ENCODE results near the gene AFAP1. TPM values are rescaled to one million over a fixed set of nuclear protein-coding genes. Genes with fewer than 3 reads are reported as not detected.

The AFAP1 gene
- total RNA-seq, 5 donors from 2014 or later (not counting 1 experiment from before 2014, with no cell fraction given): 4.8 to 34.8 (median 20.3) TPM

DNA sequence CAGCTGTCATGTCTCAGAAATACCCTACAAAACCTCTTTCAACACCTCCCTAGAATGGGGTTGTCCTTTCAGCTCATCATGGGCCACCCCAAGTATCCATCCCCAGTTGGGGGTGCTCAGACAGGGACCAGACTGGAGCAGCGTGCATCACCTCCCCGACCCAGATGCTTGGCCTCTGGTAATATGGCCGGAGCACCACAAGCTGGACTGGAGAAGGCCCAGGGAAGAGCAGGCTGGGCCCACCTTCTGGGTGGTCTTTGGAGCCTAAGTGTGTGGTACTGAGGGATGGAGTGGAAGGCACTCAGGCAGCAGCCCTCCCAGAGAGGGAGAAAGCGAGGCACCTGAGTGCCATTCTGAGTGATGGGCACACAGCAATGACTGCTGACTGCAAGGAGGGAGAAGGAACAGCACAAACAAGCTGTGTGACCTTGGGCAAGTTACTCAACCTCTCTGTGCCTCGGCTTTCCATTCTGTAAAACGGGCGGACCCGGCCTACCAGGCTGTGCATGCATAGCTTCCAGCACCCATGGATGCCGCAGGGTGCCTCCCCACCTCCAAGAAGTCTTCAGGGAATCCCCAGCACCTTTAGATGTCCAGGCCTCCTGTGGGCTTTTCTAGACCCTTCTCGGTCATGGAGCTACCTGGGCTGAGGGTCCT lies 228.2 kb downstream of the AFAP1 start:
- H3K27me3 ChIP-seq (replicated peaks in 1 of 2; ENCODE audit: control insufficient read depth in 2 of 2, extremely low read depth in 1 of 2, insufficient read depth in 2 of 2, low read length in 1 of 2): no peaks in the 10 kb centered on the region
- H3K9me3 ChIP-seq: no peaks in the 10 kb centered on the region
- DNase-seq (no peak), ATAC-seq (replicated peaks in 1 of 4) (no peak)
- CTCF ChIA-PET: no interaction called here
- no peak overlapping the region for H3K4me3 Mint-ChIP-seq
- no peaks in the 10 kb centered on the region for H3K36me3 ChIP-seq (ENCODE audit: control insufficient read depth in 2 of 2, extremely low read depth in 1 of 2, insufficient read depth in 1 of 2, low read length in 1 of 2)
- H3K4me1 ChIP-seq (ENCODE audit: control insufficient read depth in 1 of 2, extremely low read depth in 1 of 2, insufficient read depth in 2 of 2, low read length in 2 of 2): no peaks in the 10 kb centered on the region
- peaks cover 0 to 4% of the 10 kb centered on the region in 2 donors for H3K27me3 Mint-ChIP-seq
- WGBS (ENCODE audit: insufficient coverage): 82% methylated on average over 9 of the region's 10 CpGs
- no peaks in the 10 kb centered on the region for H3K36me3 Mint-ChIP-seq
- no peak overlapping the region for H3K4me3 ChIP-seq (ENCODE audit: control insufficient read depth in 1 of 2, extremely low read depth in 1 of 2, low read length in 1 of 2)
- no peaks in the 10 kb centered on the region for H3K4me1 Mint-ChIP-seq
- no peak overlapping the region for H3K27ac ChIP-seq (ENCODE audit: low read length)
- POLR2A ChIA-PET: no interaction called here
- no peak overlapping the region for H3K27ac Mint-ChIP-seq
- H3K9me3 Mint-ChIP-seq: peaks cover 0 to 4% (median 0%) of the 10 kb centered on the region in 3 donors

- no peak overlapping the region for H3K4me3 Mint-ChIP-seq
- ChIA-PET POLR2A (no interaction called here), CTCF (no interaction called here)
- peaks cover 0 to under 1% of the 10 kb centered on the region in 2 experiments for H3K27me3 ChIP-seq (replicated peaks in 1 of 2; ENCODE audit: control insufficient read depth in 2 of 2, extremely low read depth in 1 of 2, insufficient read depth in 2 of 2, low read length in 1 of 2)
- peaks cover 0 to 4% (median 0%) of the 10 kb centered on the region in 3 donors for H3K9me3 Mint-ChIP-seq
- no peak overlapping the region for H3K27ac ChIP-seq (ENCODE audit: low read length)
- ATAC-seq (replicated peaks in 1 of 4) (no peak), DNase-seq (no peak)
- H3K9me3 ChIP-seq: no peaks in the 10 kb centered on the region
- H3K4me3 ChIP-seq (ENCODE audit: control insufficient read depth in 1 of 2, extremely low read depth in 1 of 2, low read length in 1 of 2): no peak overlapping the region
- 87% methylated on average over 18 of the region's 21 CpGs for WGBS (ENCODE audit: insufficient coverage)
- H3K27me3 Mint-ChIP-seq: no peaks in the 10 kb centered on the region
- H3K4me1 ChIP-seq (ENCODE audit: control insufficient read depth in 1 of 2, extremely low read depth in 1 of 2, insufficient read depth in 2 of 2, low read length in 2 of 2): no peaks in the 10 kb centered on the region
- no peak overlapping the region for H3K27ac Mint-ChIP-seq
- H3K36me3 ChIP-seq (ENCODE audit: control insufficient read depth in 2 of 2, extremely low read depth in 1 of 2, insufficient read depth in 1 of 2, low read length in 1 of 2): no peaks in the 10 kb centered on the region
- no peaks in the 10 kb centered on the region for H3K4me1 Mint-ChIP-seq
- H3K36me3 Mint-ChIP-seq: no peaks in the 10 kb centered on the region
Observed at GRCh38 chr4:7710576-7711306, 228.9 kb downstream of the AFAP1 start.

GRCh38 chr4:7710126-7710525 lies 229.5 kb downstream of the AFAP1 start:
- no peak overlapping the region for H3K27ac Mint-ChIP-seq
- no peaks in the 10 kb centered on the region for H3K36me3 Mint-ChIP-seq
- H3K4me3 Mint-ChIP-seq: no peak overlapping the region
- H3K9me3 Mint-ChIP-seq: peaks cover 0 to 4% (median 0%) of the 10 kb centered on the region in 3 donors
- no peak overlapping the region for H3K4me3 ChIP-seq (ENCODE audit: control insufficient read depth in 1 of 2, extremely low read depth in 1 of 2, low read length in 1 of 2)
- 82% methylated on average over 11 of the region's 11 CpGs for WGBS (ENCODE audit: insufficient coverage)
- peaks cover 0 to 2% of the 10 kb centered on the region in 2 experiments for H3K27me3 ChIP-seq (replicated peaks in 1 of 2; ENCODE audit: control insufficient read depth in 2 of 2, extremely low read depth in 1 of 2, insufficient read depth in 2 of 2, low read length in 1 of 2)
- no peaks in the 10 kb centered on the region for H3K27me3 Mint-ChIP-seq
- H3K9me3 ChIP-seq: no peaks in the 10 kb centered on the region
- ATAC-seq (replicated peaks in 1 of 4) (no peak), DNase-seq (no peak)
- CTCF ChIA-PET: no interaction called here
- no peaks in the 10 kb centered on the region for H3K4me1 ChIP-seq (ENCODE audit: control insufficient read depth in 1 of 2, extremely low read depth in 1 of 2, insufficient read depth in 2 of 2, low read length in 2 of 2)
- H3K36me3 ChIP-seq (ENCODE audit: control insufficient read depth in 2 of 2, extremely low read depth in 1 of 2, insufficient read depth in 1 of 2, low read length in 1 of 2): no peaks in the 10 kb centered on the region
- POLR2A ChIA-PET: no interaction called here
- no peaks in the 10 kb centered on the region for H3K4me1 Mint-ChIP-seq
- H3K27ac ChIP-seq (ENCODE audit: low read length): no peak overlapping the region

DNA sequence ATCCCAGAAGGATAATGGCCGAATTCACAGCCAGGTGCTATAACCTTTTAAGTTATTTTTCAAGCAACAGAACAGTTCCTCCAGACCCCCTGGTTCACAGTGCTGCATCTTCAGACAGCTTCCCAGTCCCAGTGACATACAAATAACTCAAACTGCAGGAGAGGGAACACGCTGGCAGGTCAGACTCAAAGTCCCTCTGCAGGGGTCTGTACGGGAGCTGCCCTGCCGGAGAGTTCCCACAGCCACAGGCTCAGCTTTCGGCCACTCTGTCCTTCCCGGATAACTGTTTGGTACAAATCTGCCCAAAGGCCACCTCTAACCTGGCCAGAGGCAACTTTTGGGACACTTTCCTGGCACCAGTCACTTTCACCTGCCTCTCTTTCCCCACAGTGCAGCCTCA lies 230.2 kb downstream of the AFAP1 start:
- Mint-ChIP-seq H3K9me3 (no peaks in the 10 kb centered on the region), H3K27ac (no peak overlapping the region), H3K36me3 (no peaks in the 10 kb centered on the region), H3K4me1 (no peaks in the 10 kb centered on the region), H3K27me3 (no peaks in the 10 kb centered on the region), H3K4me3 (no peak overlapping the region)
- ATAC-seq (replicated peaks in 1 of 4) (no peak), DNase-seq (no peak)
- H3K27me3 ChIP-seq (replicated peaks in 1 of 2; ENCODE audit: control insufficient read depth in 2 of 2, extremely low read depth in 1 of 2, insufficient read depth in 2 of 2, low read length in 1 of 2): peaks cover 0 to 2% of the 10 kb centered on the region in 2 experiments
- CTCF ChIA-PET: no interaction called here
- POLR2A ChIA-PET: no interaction called here
- H3K4me3 ChIP-seq (ENCODE audit: control insufficient read depth in 1 of 2, extremely low read depth in 1 of 2, low read length in 1 of 2): no peak overlapping the region
- no peaks in the 10 kb centered on the region for H3K36me3 ChIP-seq (ENCODE audit: control insufficient read depth in 2 of 2, extremely low read depth in 1 of 2, insufficient read depth in 1 of 2, low read length in 1 of 2)
- H3K9me3 ChIP-seq: no peaks in the 10 kb centered on the region
- H3K27ac ChIP-seq (ENCODE audit: low read length): no peak overlapping the region
- H3K4me1 ChIP-seq (ENCODE audit: control insufficient read depth in 1 of 2, extremely low read depth in 1 of 2, insufficient read depth in 2 of 2, low read length in 2 of 2): no peaks in the 10 kb centered on the region
- WGBS (ENCODE audit: insufficient coverage): 83% methylated on average over 4 of the region's 6 CpGs

GRCh38 chr4:7708981-7709380 lies 230.7 kb downstream of the AFAP1 start:
- H3K9me3 ChIP-seq: no peaks in the 10 kb centered on the region
- H3K27ac ChIP-seq (ENCODE audit: low read length): no peak overlapping the region
- no peak overlapping the region for H3K27ac Mint-ChIP-seq
- no peaks in the 10 kb centered on the region for H3K4me1 Mint-ChIP-seq
- whole genome bisulfite sequencing (ENCODE audit: insufficient coverage): 33% methylated on average over 15 of the region's 15 CpGs
- DNase-seq (no peak), ATAC-seq (replicated peaks in 1 of 4) (no peak)
- CTCF ChIA-PET: no interaction called here
- no peaks in the 10 kb centered on the region for H3K36me3 Mint-ChIP-seq
- no peaks in the 10 kb centered on the region for H3K36me3 ChIP-seq (ENCODE audit: control insufficient read depth in 2 of 2, extremely low read depth in 1 of 2, insufficient read depth in 1 of 2, low read length in 1 of 2)
- H3K27me3 Mint-ChIP-seq: no peaks in the 10 kb centered on the region
- no peak overlapping the region for H3K4me3 ChIP-seq (ENCODE audit: control insufficient read depth in 1 of 2, extremely low read depth in 1 of 2, low read length in 1 of 2)
- no peaks in the 10 kb centered on the region for H3K4me1 ChIP-seq (ENCODE audit: control insufficient read depth in 1 of 2, extremely low read depth in 1 of 2, insufficient read depth in 2 of 2, low read length in 2 of 2)
- H3K27me3 ChIP-seq (replicated peaks in 1 of 2; ENCODE audit: control insufficient read depth in 2 of 2, extremely low read depth in 1 of 2, insufficient read depth in 2 of 2, low read length in 1 of 2): peaks cover 0 to 2% of the 10 kb centered on the region in 2 experiments
- no peaks in the 10 kb centered on the region for H3K9me3 Mint-ChIP-seq
- POLR2A ChIA-PET: no interaction called here
- no peak overlapping the region for H3K4me3 Mint-ChIP-seq
